Lower leg skin (tissue), 4 donors: Measurements from ENCODE around the gene HSDL2. TPM values are rescaled to one million over a fixed set of nuclear protein-coding genes. Genes with fewer than 3 reads are reported as not detected.

Experiments used
- DNase-seq, 2 donors: peaks; one replicate each; pipeline ENCODE4 v3.0.0-alpha.2; 2019; ENCODE audit warnings: low spot score in 2 of 2
- H3K4me3 ChIP-seq: fragments of 200-600 bp; sonication (generic); 2 replicates; pipeline ENCODE4 v1.5.1; 2017; ENCODE audit warnings: mild to moderate bottlenecking, low read depth; ENCODE audit not compliant: poor library complexity, severe bottlenecking
- CTCF ChIP-seq, 3 donors: fragments of 450-650 bp; IDR thresholded peaks; one replicate each; pipeline ENCODE4 v1.5.1; 2016; ENCODE audit warnings: antibody characterized with exemption in 3 of 3, mild to moderate bottlenecking in 3 of 3, moderate library complexity in 2 of 3
- POLR2A ChIP-seq, 2 donors: fragments of 450-650 bp; IDR thresholded peaks; one replicate each; pipeline ENCODE4 v1.6.1; 2016 to 2017; ENCODE audit warnings: antibody characterized with exemption in 2 of 2, mild to moderate bottlenecking in 1 of 2, moderate library complexity in 1 of 2
- WGBS, 2 donors: methylation state at CpG; one replicate each; pipeline ENCODE4 v1.1.5; 2018; 5-methylcytosine and 5-hydroxymethylcytosine counted together
- intact Hi-C: fragments of 100-400 bp; cut with DNase I; formaldehyde crosslinking; loops from one replicate; pipeline ENCODE4 v1.15.0; 2023; ENCODE audit warnings: low total_unique reads
- total RNA-seq, 4 donors: library from RNA; depleted of rRNA; stranded (reverse); fragments of >200 nt; gene quantifications; one replicate each; pipeline ENCODE4 v1.1.0, GENCODE V29; 2016

The HSDL2 gene
- total RNA-seq, 4 donors from 2014 or later: 26.7 to 52.8 (median 50.2) TPM

- intact Hi-C loops: no loop called here
- no peak for DNase-seq
- no peak for TF ChIP-seq CTCF (IDR thresholded peaks at IDR 0.05)
- TF ChIP-seq POLR2A (IDR thresholded peaks at IDR 0.05): no peak
- no peak overlapping the region for H3K4me3 ChIP-seq
- 91 to 98% methylated on average over 2 of the region's 2 CpGs for WGBS, 2 donors
These were observed 59.3 kb downstream of the HSDL2 start for GRCh38 chr9:112439171-112439570.

GRCh38 chr9:112439825-112440224, 59.9 kb downstream of the HSDL2 start:
- intact Hi-C loops: no loop called here
- DNase-seq: no peak
- H3K4me3 ChIP-seq: no peak overlapping the region
- TF ChIP-seq POLR2A (IDR thresholded peaks at IDR 0.05): no peak
- no peak for TF ChIP-seq CTCF (IDR thresholded peaks at IDR 0.05)
- WGBS, 2 donors: 64 to 73% methylated on average over 2 of the region's 2 CpGs

GRCh38 chr9:112443200-112443599, 63.3 kb downstream of the HSDL2 start:
- intact Hi-C loops: no loop called here
- no peak overlapping the region for H3K4me3 ChIP-seq
- DNase-seq: no peak
- TF ChIP-seq POLR2A (IDR thresholded peaks at IDR 0.05) (no peak), CTCF (IDR thresholded peaks at IDR 0.05) (no peak)

- 77 to 89% methylated on average over 1 of the region's 1 CpG for WGBS, 2 donors
- no peak for DNase-seq
- intact Hi-C loops: no loop called here
- H3K4me3 ChIP-seq: no peak overlapping the region
- TF ChIP-seq CTCF (IDR thresholded peaks at IDR 0.05) (no peak), POLR2A (IDR thresholded peaks at IDR 0.05) (no peak)
These were observed 63.7 kb downstream of the HSDL2 start for GRCh38 chr9:112443636-112444035.

GRCh38 chr9:112445196-112445595, 65.3 kb downstream of the HSDL2 start:
- 0 to 76% methylated on average over 1 of the region's 1 CpG for WGBS, 2 donors

More at GRCh38 chr9:112445196-112445595, 65.3 kb downstream of the HSDL2 start:
- H3K4me3 ChIP-seq: no peak overlapping the region
- TF ChIP-seq CTCF (IDR thresholded peaks at IDR 0.05): no peak
- no peak for TF ChIP-seq POLR2A (IDR thresholded peaks at IDR 0.05)
- no peak for DNase-seq
- intact Hi-C loops: no loop called here
